ENCODE data around the gene PLAGL1.

PLAGL1 gene

GRCh38 chr6:143963158-143963919 lies 44.7 kb downstream of the PLAGL1 start:
- Histone ChIP-seq H3K27ac (ENCODE audit: low read depth, low read length) (no peak overlapping the region), H3K36me3 (ENCODE audit: insufficient read depth, low read length) (no peaks in the 10 kb centered on the region), H3K9me3 (ENCODE audit: insufficient read depth, low read depth, low read length) (no peaks in the 10 kb centered on the region), H3K27me3 (ENCODE audit: insufficient read depth, low read length) (peaks cover 98% of the 10 kb centered on the region), H3K4me3 (ENCODE audit: low read length) (no peak overlapping the region), H3K4me1 (ENCODE audit: insufficient read depth, low read length) (peaks cover 76% of the 10 kb centered on the region), H3K9ac (ENCODE audit: low read depth, low read length) (no peak overlapping the region)
- 14% methylated on average over 7 of the region's 7 CpGs for WGBS

- peaks cover 87% of the 10 kb centered on the region for H3K4me1 ChIP-seq (ENCODE audit: insufficient read depth, low read length)
- H3K9ac ChIP-seq (ENCODE audit: low read depth, low read length), result no peak overlapping the region; the same call in 1 of the 2 replicates
- no peak overlapping the region for H3K27ac ChIP-seq (ENCODE audit: low read depth, low read length)
- no peaks in the 10 kb centered on the region for H3K36me3 ChIP-seq (ENCODE audit: insufficient read depth, low read length)
- 11% methylated on average over 11 of the region's 12 CpGs for WGBS
- H3K4me3 ChIP-seq (ENCODE audit: low read length), result peak overlapping the region; percentile 3; the same call in 1 of the 2 replicates
- H3K9me3 ChIP-seq (ENCODE audit: insufficient read depth, low read depth, low read length), result no peaks in the 10 kb centered on the region
- H3K27me3 ChIP-seq (ENCODE audit: insufficient read depth, low read length), result peaks cover 98% of the 10 kb centered on the region
These were observed 45.9 kb downstream of the PLAGL1 start for GRCh38 chr6:143961886-143962878.

GRCh38 chr6:143961066-143961465 lies 47.0 kb downstream of the PLAGL1 start:
- no peak overlapping the region for H3K4me3 ChIP-seq (ENCODE audit: low read length)
- no peak overlapping the region for H3K27ac ChIP-seq (ENCODE audit: low read depth, low read length)
- peaks cover 92% of the 10 kb centered on the region for H3K4me1 ChIP-seq (ENCODE audit: insufficient read depth, low read length)
- WGBS, result 48% methylated on average over 3 of the region's 3 CpGs
- H3K9me3 ChIP-seq (ENCODE audit: insufficient read depth, low read depth, low read length), result no peaks in the 10 kb centered on the region
- no peak overlapping the region for H3K9ac ChIP-seq (ENCODE audit: low read depth, low read length)
- H3K36me3 ChIP-seq (ENCODE audit: insufficient read depth, low read length), result no peaks in the 10 kb centered on the region
- H3K27me3 ChIP-seq (ENCODE audit: insufficient read depth, low read length), result peaks cover 98% of the 10 kb centered on the region

- WGBS, result 32% methylated on average over 4 of the region's 4 CpGs
- Histone ChIP-seq H3K9ac (ENCODE audit: low read depth, low read length) (no peak overlapping the region), H3K27me3 (ENCODE audit: insufficient read depth, low read length) (peaks cover 98% of the 10 kb centered on the region), H3K4me3 (ENCODE audit: low read length) (no peak overlapping the region), H3K36me3 (ENCODE audit: insufficient read depth, low read length) (no peaks in the 10 kb centered on the region), H3K4me1 (ENCODE audit: insufficient read depth, low read length) (peaks cover 80% of the 10 kb centered on the region), H3K9me3 (ENCODE audit: insufficient read depth, low read depth, low read length) (no peaks in the 10 kb centered on the region), H3K27ac (ENCODE audit: low read depth, low read length) (no peak overlapping the region)
These were observed 48.1 kb downstream of the PLAGL1 start for GRCh38 chr6:143959927-143960326.

- Histone ChIP-seq H3K9me3 (ENCODE audit: insufficient read depth, low read depth, low read length) (no peaks in the 10 kb centered on the region), H3K27me3 (ENCODE audit: insufficient read depth, low read length) (peaks cover 98% of the 10 kb centered on the region), H3K36me3 (ENCODE audit: insufficient read depth, low read length) (no peaks in the 10 kb centered on the region), H3K4me3 (ENCODE audit: low read length) (peak overlapping the region; percentile 29), H3K4me1 (ENCODE audit: insufficient read depth, low read length) (peaks cover 72% of the 10 kb centered on the region), H3K27ac (ENCODE audit: low read depth, low read length) (peak overlapping the region; percentile 80), H3K9ac (ENCODE audit: low read depth, low read length) (peak overlapping the region; percentile 45)
- WGBS, result under 1% methylated on average over 11 of the region's 11 CpGs
These were observed 49.1 kb downstream of the PLAGL1 start for GRCh38 chr6:143958839-143959399.

- no peak overlapping the region for H3K4me3 ChIP-seq (ENCODE audit: low read length)
- peak overlapping the region; percentile 80 for H3K27ac ChIP-seq (ENCODE audit: low read depth, low read length)
- H3K9me3 ChIP-seq (ENCODE audit: insufficient read depth, low read depth, low read length), result no peaks in the 10 kb centered on the region
- 53% methylated on average over 4 of the region's 4 CpGs for WGBS
- H3K27me3 ChIP-seq (ENCODE audit: insufficient read depth, low read length), result peaks cover 95% of the 10 kb centered on the region
- peaks cover 70% of the 10 kb centered on the region for H3K4me1 ChIP-seq (ENCODE audit: insufficient read depth, low read length)
- H3K9ac ChIP-seq (ENCODE audit: low read depth, low read length), result no peak overlapping the region
- H3K36me3 ChIP-seq (ENCODE audit: insufficient read depth, low read length), result no peaks in the 10 kb centered on the region
These were observed 50.3 kb downstream of the PLAGL1 start for GRCh38 chr6:143957679-143958274.

GRCh38 chr6:143955971-143956370 lies 52.1 kb downstream of the PLAGL1 start:
- Histone ChIP-seq H3K36me3 (ENCODE audit: insufficient read depth, low read length) (no peaks in the 10 kb centered on the region), H3K9me3 (ENCODE audit: insufficient read depth, low read depth, low read length) (no peaks in the 10 kb centered on the region), H3K9ac (ENCODE audit: low read depth, low read length) (no peak overlapping the region), H3K27me3 (ENCODE audit: insufficient read depth, low read length) (peaks cover 94% of the 10 kb centered on the region), H3K27ac (ENCODE audit: low read depth, low read length) (no peak overlapping the region), H3K4me3 (ENCODE audit: low read length) (no peak overlapping the region), H3K4me1 (ENCODE audit: insufficient read depth, low read length) (peaks cover 52% of the 10 kb centered on the region)
- WGBS, result 93% methylated on average over 8 of the region's 8 CpGs

GRCh38 chr6:143953922-143954321 lies 54.1 kb downstream of the PLAGL1 start:
- 51% methylated on average over 2 of the region's 4 CpGs for WGBS

GRCh38 chr6:143952947-143953701 lies 54.9 kb downstream of the PLAGL1 start:
- 67% methylated on average over 4 of the region's 4 CpGs for WGBS
- no peaks in the 10 kb centered on the region for H3K9me3 ChIP-seq (ENCODE audit: insufficient read depth, low read depth, low read length)
- H3K9ac ChIP-seq (ENCODE audit: low read depth, low read length), result no peak overlapping the region
- H3K36me3 ChIP-seq (ENCODE audit: insufficient read depth, low read length), result no peaks in the 10 kb centered on the region
- H3K27me3 ChIP-seq (ENCODE audit: insufficient read depth, low read length), result peaks cover 84% of the 10 kb centered on the region
- peaks cover 33% of the 10 kb centered on the region for H3K4me1 ChIP-seq (ENCODE audit: insufficient read depth, low read length)
- no peak overlapping the region for H3K27ac ChIP-seq (ENCODE audit: low read depth, low read length)
- no peak overlapping the region for H3K4me3 ChIP-seq (ENCODE audit: low read length)

More at GRCh38 chr6:143953922-143954321, 54.1 kb downstream of the PLAGL1 start:
- Histone ChIP-seq H3K4me3 (ENCODE audit: low read length) (no peak overlapping the region), H3K9me3 (ENCODE audit: insufficient read depth, low read depth, low read length) (no peaks in the 10 kb centered on the region), H3K27me3 (ENCODE audit: insufficient read depth, low read length) (peaks cover 91% of the 10 kb centered on the region), H3K36me3 (ENCODE audit: insufficient read depth, low read length) (no peaks in the 10 kb centered on the region), H3K27ac (ENCODE audit: low read depth, low read length) (no peak overlapping the region), H3K4me1 (ENCODE audit: insufficient read depth, low read length) (peaks cover 36% of the 10 kb centered on the region), H3K9ac (ENCODE audit: low read depth, low read length) (no peak overlapping the region)

GRCh38 chr6:143952060-143952778 lies 55.8 kb downstream of the PLAGL1 start:
- H3K27me3 ChIP-seq (ENCODE audit: insufficient read depth, low read length), result peaks cover 77% of the 10 kb centered on the region
- H3K9me3 ChIP-seq (ENCODE audit: insufficient read depth, low read depth, low read length), result peaks cover 6% of the 10 kb centered on the region; the same call in 1 of the 2 replicates
- no peak overlapping the region for H3K4me3 ChIP-seq (ENCODE audit: low read length)
- H3K27ac ChIP-seq (ENCODE audit: low read depth, low read length), result no peak overlapping the region
- H3K36me3 ChIP-seq (ENCODE audit: insufficient read depth, low read length), result no peaks in the 10 kb centered on the region
- no peak overlapping the region for H3K9ac ChIP-seq (ENCODE audit: low read depth, low read length)
- WGBS, result 92% methylated on average over 9 of the region's 9 CpGs
- H3K4me1 ChIP-seq (ENCODE audit: insufficient read depth, low read length), result peaks cover 24% of the 10 kb centered on the region; the same call in 1 of the 2 replicates

Measured in HUES64 (cell line).